Measurements from ENCODE around the gene ZAR1. TPM values are rescaled to one million over a fixed set of nuclear protein-coding genes. Genes with fewer than 3 reads are reported as not detected.

ZAR1 gene
- total RNA-seq, 2 donors from 2014 or later: 0.18 TPM; not detected in 1

- peaks cover 68% of the 10 kb centered on the region for H3K36me3 ChIP-seq (ENCODE audit: control insufficient read depth, insufficient read depth, low read length)
- Mint-ChIP-seq H3K36me3 (ENCODE audit: low read depth) (peaks cover 54% of the 10 kb centered on the region), H3K9me3 (no peaks in the 10 kb centered on the region), H3K27ac (no peak overlapping the region), H3K4me1 (peaks cover 25% of the 10 kb centered on the region), H3K4me3 (no peak overlapping the region), H3K27me3 (ENCODE audit: insufficient read depth) (no peaks in the 10 kb centered on the region)
- no peak overlapping the region for H3K27ac ChIP-seq (ENCODE audit: low read depth, low read length)
- no peak overlapping the region for H3K4me3 ChIP-seq (ENCODE audit: low read length)
- WGBS, 2 experiments (ENCODE audit: insufficient coverage in 1 of 2, insufficient read length in 1 of 2): 90 to 91% methylated on average over 2 of the region's 2 CpGs
- H3K4me1 ChIP-seq (ENCODE audit: control insufficient read depth, insufficient read depth, low read length): peaks cover 3% of the 10 kb centered on the region
- H3K9me3 ChIP-seq (ENCODE audit: control insufficient read depth, low read length): no peaks in the 10 kb centered on the region
- no peak for TF ChIP-seq CTCF (conservative IDR thresholded peaks at IDR 0.05)
- no peak overlapping the region for H3K9ac ChIP-seq (ENCODE audit: extremely low read depth, low read length, poor library complexity, severe bottlenecking)
- DNase-seq: no peak
- no peaks in the 10 kb centered on the region for H3K27me3 ChIP-seq (ENCODE audit: control insufficient read depth, insufficient read depth, low read length, poor library complexity, severe bottlenecking)
Observed at GRCh38 chr4:48542888-48543287, 52.8 kb downstream of the ZAR1 start.

GRCh38 chr4:48543796-48544195 is 53.7 kb downstream of the ZAR1 start:
- WGBS, 2 experiments (ENCODE audit: insufficient coverage in 1 of 2, insufficient read length in 1 of 2): 79 to 81% methylated on average over 2 to 3 of the region's 3 CpGs

More at GRCh38 chr4:48543796-48544195, 53.7 kb downstream of the ZAR1 start:
- DNase-seq: no peak
- Histone ChIP-seq H3K9ac (ENCODE audit: extremely low read depth, low read length, poor library complexity, severe bottlenecking) (no peak overlapping the region), H3K27me3 (ENCODE audit: control insufficient read depth, insufficient read depth, low read length, poor library complexity, severe bottlenecking) (no peaks in the 10 kb centered on the region), H3K9me3 (ENCODE audit: control insufficient read depth, low read length) (no peaks in the 10 kb centered on the region), H3K36me3 (ENCODE audit: control insufficient read depth, insufficient read depth, low read length) (peaks cover 74% of the 10 kb centered on the region), H3K4me1 (ENCODE audit: control insufficient read depth, insufficient read depth, low read length) (peaks cover 3% of the 10 kb centered on the region), H3K4me3 (ENCODE audit: low read length) (no peak overlapping the region), H3K27ac (ENCODE audit: low read depth, low read length) (no peak overlapping the region)
- H3K27ac Mint-ChIP-seq: no peak overlapping the region
- TF ChIP-seq CTCF (conservative IDR thresholded peaks at IDR 0.05): no peak
- no peaks in the 10 kb centered on the region for H3K27me3 Mint-ChIP-seq (ENCODE audit: insufficient read depth)
- H3K9me3 Mint-ChIP-seq: no peaks in the 10 kb centered on the region
- peaks cover 55% of the 10 kb centered on the region for H3K36me3 Mint-ChIP-seq (ENCODE audit: low read depth)
- no peak overlapping the region for H3K4me3 Mint-ChIP-seq
- H3K4me1 Mint-ChIP-seq: peaks cover 20% of the 10 kb centered on the region

Other genes with a start within 250 kb of the ZAR1 start
- gene TEC, start 220.4 kb upstream of the ZAR1 start, total RNA-seq: 1 to 10 TPM; 3.8 to 5.4 TPM
- 10 to 100 TPM; 42.1 to 49.8 TPM for gene SLAIN2, start 148.7 kb upstream of the ZAR1 start, total RNA-seq
- 1 to 10 TPM in 1 of 2 donors, under 1 TPM in 1; 0.55 to 1.8 TPM for gene SLC10A4, start 6.9 kb upstream of the ZAR1 start, total RNA-seq

Measured in endodermal cell (in vitro differentiated cells).